Osteoblast (primary cell): ENCODE measurements around the gene TNFAIP3. TPM values are rescaled to one million over a fixed set of nuclear protein-coding genes. Genes with fewer than 3 reads are reported as not detected.
"Not testable (repeated sequence)": the region's sequence is repeated elsewhere in the genome, so short reads cannot be mapped to it uniquely, and the experiment has no call there.

Experiments
- DNase-seq: peaks from one replicate; pipeline ENCODE4 v3.0.0; 2011; ENCODE audit warnings: low spot score, mixed read lengths; ENCODE audit not compliant: insufficient read length; ENCODE audit errors: missing footprints
- H2AFZ ChIP-seq: 2 replicates; pipeline ENCODE4 v1.6.0; 2011; ENCODE audit warnings: mild to moderate bottlenecking, low read length
- H3K27ac ChIP-seq: 2 replicates; pipeline ENCODE4 v1.5.1; 2011; ENCODE audit warnings: mild to moderate bottlenecking, low read depth, low read length, moderate library complexity
- H3K27me3 ChIP-seq: 2 replicates; pipeline ENCODE4 v1.6.0; 2012; ENCODE audit warnings: mild to moderate bottlenecking, control low read depth, inconsistent platforms, low read length, moderate library complexity; ENCODE audit not compliant: insufficient read depth
- H3K36me3 ChIP-seq: 2 replicates; pipeline ENCODE4 v1.5.1; 2011; ENCODE audit warnings: mild to moderate bottlenecking, low read length, control low read depth, moderate library complexity; ENCODE audit not compliant: insufficient read depth
- H3K4me1 ChIP-seq: 2 replicates; pipeline ENCODE4 v1.5.1; 2011; ENCODE audit warnings: mild to moderate bottlenecking, low read length, control low read depth, moderate library complexity; ENCODE audit not compliant: insufficient read depth
- H3K4me2 ChIP-seq: 2 replicates; pipeline ENCODE4 v1.6.0; 2011; ENCODE audit warnings: mild to moderate bottlenecking, low read length; ENCODE audit not compliant: insufficient read depth
- H3K4me3 ChIP-seq: fragments of 200-600 bp; sonication (generic); 3 replicates; pipeline ENCODE4 v1.5.1; 2012; ENCODE audit warnings: mild to moderate bottlenecking, low read length, inconsistent platforms; ENCODE audit not compliant: insufficient read depth
- H3K79me2 ChIP-seq: 2 replicates; pipeline ENCODE4 v1.6.0; 2012; ENCODE audit warnings: mild to moderate bottlenecking, low read length, control low read depth, inconsistent platforms; ENCODE audit not compliant: insufficient read depth
- H3K9me3 ChIP-seq: 2 replicates; pipeline ENCODE4 v1.5.1; 2011; ENCODE audit warnings: low read depth, low read length, control low read depth
- H4K20me1 ChIP-seq: 2 replicates; pipeline ENCODE4 v1.6.0; 2012; ENCODE audit warnings: mild to moderate bottlenecking, low read length, control low read depth; ENCODE audit not compliant: insufficient read depth
- CTCF ChIP-seq: IDR thresholded peaks from 2 replicates; pipeline ENCODE4 v1.5.1; 2011; ENCODE audit warnings: mild to moderate bottlenecking, low read depth, low read length, moderate library complexity; ENCODE audit errors: extremely low read depth
- total RNA-seq: library from RNA; depleted of rRNA; stranded (reverse); fragments of >200 nt; gene quantifications from 2 replicates; pipeline ENCODE4 v1.2.3, GENCODE V29; 2012

Gene TNFAIP3
- total RNA-seq, 1 donor = 10.5 TPM

- no peaks in the 10 kb centered on the region for H3K9me3 ChIP-seq
- H3K4me1 ChIP-seq = no peaks in the 10 kb centered on the region
- H3K27me3 ChIP-seq = no peaks in the 10 kb centered on the region
- no peaks in the 10 kb centered on the region for H4K20me1 ChIP-seq
- no peak overlapping the region for H3K4me2 ChIP-seq
- no peak overlapping the region for H3K4me3 ChIP-seq
- no peak for TF ChIP-seq CTCF
- no peak overlapping the region for H2AFZ ChIP-seq
- no peak for DNase-seq
- H3K27ac ChIP-seq = no peak overlapping the region
- H3K36me3 ChIP-seq = no peaks in the 10 kb centered on the region
- no peaks in the 10 kb centered on the region for H3K79me2 ChIP-seq
These were observed 28.0 kb upstream of the TNFAIP3 start for GRCh38 chr6:137839076-137839475.

DNA sequence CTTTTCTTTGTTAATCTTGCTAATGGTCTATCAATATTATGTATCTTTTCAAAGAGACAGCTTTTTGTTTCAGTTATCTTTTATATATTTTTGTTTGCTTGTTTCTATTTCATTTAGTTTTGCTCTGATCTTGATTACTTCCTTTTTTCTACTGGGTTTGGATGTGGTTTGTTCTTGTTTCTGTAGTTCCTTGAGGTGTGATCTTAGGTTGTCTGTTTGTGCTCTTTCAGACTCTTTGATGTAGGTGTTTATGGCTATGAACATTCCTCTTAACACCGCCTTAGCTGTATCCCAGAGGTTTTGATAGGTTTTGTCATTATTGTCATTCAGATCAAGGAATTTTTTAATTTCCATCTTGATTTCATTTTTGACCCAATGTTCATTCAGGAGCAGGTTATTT lies 26.8 kb upstream of the TNFAIP3 start:
- TF ChIP-seq CTCF = no peak
- H3K9me3 ChIP-seq = no peaks in the 10 kb centered on the region
- no peak overlapping the region for H3K27ac ChIP-seq

DNA sequence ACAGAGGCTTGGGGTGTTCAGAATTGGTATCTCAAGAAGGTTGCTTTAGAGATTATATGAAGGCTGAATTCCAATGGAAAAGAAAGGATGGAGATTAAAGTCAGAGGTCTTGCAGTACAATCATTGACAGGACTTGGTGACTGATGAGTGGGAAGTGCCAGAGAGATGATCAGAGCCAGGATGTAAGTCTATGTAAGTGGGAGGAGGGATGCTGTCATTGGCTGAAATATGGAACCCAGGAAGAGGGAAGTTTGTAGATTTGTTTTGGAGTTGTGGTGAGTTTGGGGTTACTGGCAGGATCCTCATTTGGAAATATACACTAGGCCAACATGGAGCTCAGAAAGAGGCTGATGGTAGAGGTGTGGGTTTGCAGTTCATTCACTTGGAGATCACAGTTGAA lies 23.8 kb upstream of the TNFAIP3 start:
- Histone ChIP-seq H3K4me2 (no peak overlapping the region), H3K79me2 (no peaks in the 10 kb centered on the region), H2AFZ (no peak overlapping the region), H3K9me3 (no peaks in the 10 kb centered on the region), H3K27me3 (no peaks in the 10 kb centered on the region), H4K20me1 (no peaks in the 10 kb centered on the region), H3K4me3 (no peak overlapping the region), H3K36me3 (no peaks in the 10 kb centered on the region), H3K27ac (no peak overlapping the region), H3K4me1 (no peaks in the 10 kb centered on the region)
- no peak for DNase-seq
- TF ChIP-seq CTCF = no peak

More for the DNA sequence above, 26.8 kb upstream of the TNFAIP3 start:
- Histone ChIP-seq H3K4me2 (no peak overlapping the region), H2AFZ (no peak overlapping the region), H3K36me3 (no peaks in the 10 kb centered on the region), H4K20me1 (no peaks in the 10 kb centered on the region), H3K4me3 (no peak overlapping the region), H3K27me3 (no peaks in the 10 kb centered on the region), H3K4me1 (no peaks in the 10 kb centered on the region), H3K79me2 (no peaks in the 10 kb centered on the region)
- no peak for DNase-seq

DNA sequence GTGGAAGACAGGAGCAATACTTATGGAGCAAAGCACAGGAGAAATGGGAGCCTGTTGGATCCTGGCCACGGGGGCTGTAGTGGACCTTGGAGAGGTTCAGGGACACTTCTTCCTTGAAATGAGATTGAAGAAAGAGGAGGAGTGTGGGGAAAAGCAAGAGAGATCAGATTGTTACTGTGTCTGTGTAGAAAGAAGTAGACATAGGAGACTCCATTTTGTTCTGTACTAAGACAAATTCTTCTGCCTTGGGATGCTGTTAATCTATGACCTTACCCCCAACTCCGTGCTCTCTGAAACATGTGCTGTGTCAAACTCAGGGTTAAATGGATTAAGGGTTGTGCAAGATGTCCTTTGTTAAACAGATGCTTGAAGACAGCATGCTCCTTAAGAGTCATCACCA lies 22.7 kb upstream of the TNFAIP3 start:
- H3K27ac ChIP-seq, H3K79me2 ChIP-seq: not testable (repeated sequence)

DNA sequence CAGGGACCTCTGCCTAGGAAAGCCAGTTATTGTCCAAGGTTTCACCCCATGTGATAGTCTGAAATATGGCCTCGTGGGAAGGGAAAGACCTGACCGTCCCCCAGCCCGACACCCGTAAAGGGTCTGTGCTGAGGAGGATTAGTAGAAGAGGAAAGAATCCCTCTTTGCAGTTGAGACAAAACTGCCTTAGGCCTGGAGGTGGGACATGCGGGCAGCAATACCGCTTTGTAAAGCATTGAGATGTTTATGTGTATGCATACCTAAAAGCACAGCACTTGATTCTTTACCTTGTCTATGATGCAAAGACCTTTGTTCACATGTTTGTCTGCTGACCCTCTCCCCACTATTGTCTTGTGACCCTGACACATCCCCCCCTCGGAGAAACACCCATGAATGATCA lies 22.3 kb upstream of the TNFAIP3 start:
- not testable (repeated sequence) for H2AFZ ChIP-seq, H3K4me2 ChIP-seq, H3K79me2 ChIP-seq, H3K27ac ChIP-seq, H3K36me3 ChIP-seq, H3K9me3 ChIP-seq, H3K27me3 ChIP-seq, H4K20me1 ChIP-seq, H3K4me3 ChIP-seq, DNase-seq
- H3K4me1 ChIP-seq = peaks cover 11% of the 10 kb centered on the region

More for the DNA sequence above, 22.7 kb upstream of the TNFAIP3 start:
- not testable (repeated sequence) for H4K20me1 ChIP-seq, H3K36me3 ChIP-seq, H3K4me2 ChIP-seq, DNase-seq, H3K4me3 ChIP-seq, H3K27me3 ChIP-seq, H3K9me3 ChIP-seq, H3K4me1 ChIP-seq, H2AFZ ChIP-seq
